ENCODE measurements around the gene RANBP9.

DNA sequence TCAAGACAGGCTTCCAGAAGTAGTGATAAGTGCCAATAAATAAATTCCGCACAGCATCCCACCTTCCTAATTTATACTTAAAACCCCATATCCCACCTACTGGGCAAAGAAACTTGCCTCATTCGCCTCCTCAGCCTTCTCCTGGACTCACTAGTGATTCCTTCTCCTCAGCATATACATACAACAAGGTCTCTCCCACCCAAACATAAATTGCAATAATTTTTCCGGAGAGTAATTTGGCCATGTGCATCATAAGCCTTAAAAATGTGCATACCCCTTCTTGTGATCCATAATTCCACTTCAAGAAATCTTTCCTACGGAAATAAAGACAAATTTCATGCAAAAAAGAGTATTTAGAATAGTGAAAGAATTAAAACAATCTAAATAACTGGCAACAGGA lies 26.8 kb downstream of the RANBP9 start:
- TF ChIP-seq REST (IDR thresholded peaks at IDR 0.05; ENCODE audit: insufficient read depth in 1 of 2, low read depth in 2 of 2, low read length in 2 of 2) (no peak), POLR2AphosphoS5 (IDR thresholded peaks at IDR 0.05; ENCODE audit: low read depth, low read length) (no peak)

All from PFSK-1 (cell line).